Stimulated activated CD4-positive, alpha-beta T cell treated with anti-CD3 and anti-CD28 coated beads, Interleukin-15, amount 100 ng/mL, for 1 hour (primary cell): Measurements from ENCODE around the gene RCC1.
A peak's percentile ranks its signal among the peaks of the same experiment; 100 is the strongest.
"Not testable (repeated sequence)": the region's sequence is repeated elsewhere in the genome, so short reads cannot be mapped to it uniquely, and the experiment has no call there.

Source experiments
- DNase-seq, 2 donors: peaks; one replicate each; pipeline ENCODE4 v3.0.0-alpha.2; 2020; ENCODE audit warnings: low read depth in 1 of 2, low spot score in 1 of 2

RCC1 gene

DNA sequence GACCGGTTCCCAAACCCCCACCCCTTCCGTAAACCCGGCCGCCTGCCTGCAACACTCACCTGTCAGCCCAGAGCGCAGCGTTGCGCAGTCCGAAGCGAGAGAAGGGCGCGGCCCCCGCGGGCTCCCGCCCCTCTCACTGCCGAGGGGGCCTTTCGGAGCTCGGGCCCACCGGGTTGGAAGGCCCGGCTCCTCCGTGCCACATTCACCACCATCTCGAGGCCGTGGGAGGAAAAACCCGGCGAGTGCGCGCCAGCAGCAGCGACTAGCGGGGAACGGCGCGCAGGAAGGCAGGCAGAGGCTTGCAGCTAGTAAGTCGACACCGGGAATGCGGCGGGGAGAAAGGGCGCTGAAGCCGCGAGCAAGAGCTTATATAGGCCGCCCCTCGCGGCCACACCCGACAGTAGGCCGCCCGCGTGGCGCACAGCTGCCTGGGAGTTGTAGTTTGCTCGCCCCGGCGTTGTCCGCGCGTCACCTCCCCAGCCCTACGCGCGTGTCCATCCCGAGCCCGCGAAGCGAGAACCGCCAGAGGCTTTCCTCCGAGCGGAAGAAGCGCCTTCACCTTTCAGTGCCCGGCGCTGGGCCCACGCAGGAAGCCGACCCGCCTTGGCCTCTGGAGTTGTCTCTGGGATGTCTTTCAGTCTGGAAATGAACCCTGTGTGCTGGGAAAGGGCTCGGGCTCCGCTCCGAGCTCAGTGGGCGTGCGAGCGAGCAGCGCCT, 75.8 kb downstream of the RCC1 start:
- DNase-seq: peak; percentile 87 to 91

DNA sequence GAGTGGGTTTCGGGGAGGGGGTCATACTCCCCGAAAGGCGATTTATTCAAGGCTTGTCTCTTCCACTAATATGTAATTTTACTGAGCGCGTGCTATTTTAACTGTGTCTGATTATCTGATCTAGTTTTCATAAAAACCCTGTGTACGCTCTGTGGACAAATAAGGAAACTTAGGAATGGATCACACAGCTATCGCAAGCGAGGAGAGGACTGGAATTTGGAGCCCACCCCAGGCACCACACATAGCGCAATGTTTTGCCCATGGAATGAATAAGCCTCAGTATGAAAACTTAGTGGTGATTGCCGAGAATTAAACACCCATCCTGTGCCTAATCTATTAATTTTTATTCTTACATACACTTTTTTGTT, 76.4 kb downstream of the RCC1 start:
- DNase-seq: no peak

DNA sequence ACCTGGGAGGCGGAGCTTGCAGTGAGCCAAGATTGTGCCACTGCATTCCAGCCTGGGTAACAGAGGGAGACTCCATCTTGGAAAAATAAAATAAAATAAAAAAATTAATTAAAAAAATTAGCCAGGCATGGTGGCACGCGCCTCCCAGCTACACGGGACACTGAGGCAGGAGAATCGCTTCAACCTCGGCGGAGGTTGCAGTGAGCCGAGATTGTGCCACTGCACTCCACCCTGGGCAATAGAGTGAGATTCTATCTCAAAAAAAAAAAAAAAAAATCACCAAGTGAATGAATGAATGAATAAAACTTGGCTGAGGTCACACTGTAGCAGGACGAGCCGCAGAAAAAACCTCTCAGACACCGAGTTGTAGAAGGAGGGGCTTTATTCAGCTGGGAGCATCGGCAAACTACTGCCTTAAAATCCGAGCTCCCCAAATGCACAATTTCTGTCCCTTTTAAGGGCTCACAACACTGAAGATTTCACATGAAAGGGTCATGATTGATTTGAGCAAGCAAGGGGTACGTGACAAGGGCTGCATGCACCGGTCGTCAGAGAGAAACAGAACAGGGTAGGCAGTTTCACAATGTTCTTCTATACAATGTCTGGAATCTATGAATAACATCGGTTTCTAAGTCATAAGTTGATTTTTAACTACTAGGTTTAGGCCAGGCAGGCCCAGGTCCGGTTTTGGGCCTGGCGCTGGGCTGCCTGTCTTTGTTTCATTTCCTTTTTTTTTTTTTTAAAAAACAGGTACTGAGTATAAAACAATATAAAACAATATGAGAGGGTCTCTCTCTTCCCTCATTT, 80.9 kb downstream of the RCC1 start:
- not testable (repeated sequence) for DNase-seq
